ENCODE results near the gene KRT8.

KRT8 gene

DNA sequence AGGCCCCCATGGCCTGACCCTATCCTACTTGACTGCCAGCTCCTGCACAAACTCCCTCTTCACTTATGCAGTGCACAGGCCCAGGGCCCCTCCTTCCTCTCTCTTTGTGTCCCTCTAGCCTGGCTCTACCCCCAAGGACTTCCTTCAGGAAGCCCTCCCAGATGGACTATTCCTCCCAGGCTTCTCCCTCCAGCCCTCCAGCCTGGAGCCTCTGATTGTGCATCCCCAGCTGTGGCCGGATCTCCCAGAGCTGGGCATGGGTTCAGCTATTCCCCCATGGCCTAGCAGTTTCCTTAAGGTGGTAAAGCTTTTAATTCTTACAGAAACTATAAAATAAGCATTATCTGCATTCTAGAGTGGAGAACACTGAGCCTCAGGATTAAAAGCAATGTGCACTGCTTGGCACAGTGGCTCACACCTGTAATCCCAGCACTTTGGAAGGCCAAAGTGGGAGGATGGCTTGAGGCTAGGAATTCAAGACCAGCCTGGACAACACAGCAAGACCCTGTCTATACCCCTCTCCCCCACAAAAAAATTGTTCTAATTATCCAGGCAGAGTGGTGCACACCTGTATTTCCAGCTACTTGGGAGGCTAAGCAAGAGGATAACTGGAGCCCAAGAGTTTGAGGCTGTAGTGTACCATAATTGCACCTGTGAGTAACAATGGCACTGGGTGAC is 16.8 kb upstream of the KRT8 start:
- Histone ChIP-seq H3K9ac (ENCODE audit: low read length) (no peak overlapping the region), H3K4me3 (ENCODE audit: low read length) (no peak overlapping the region), H3K27ac (ENCODE audit: low read length) (no peak overlapping the region), H3K27me3 (ENCODE audit: control insufficient read depth, insufficient read depth, low read length) (no peaks in the 10 kb centered on the region), H3K36me3 (ENCODE audit: control insufficient read depth, low read depth, low read length) (no peaks in the 10 kb centered on the region), H3K4me1 (ENCODE audit: control insufficient read depth, low read depth, low read length) (peaks cover 3% of the 10 kb centered on the region), H3K9me3 (ENCODE audit: control insufficient read depth, low read depth, low read length) (no peaks in the 10 kb centered on the region)

DNA sequence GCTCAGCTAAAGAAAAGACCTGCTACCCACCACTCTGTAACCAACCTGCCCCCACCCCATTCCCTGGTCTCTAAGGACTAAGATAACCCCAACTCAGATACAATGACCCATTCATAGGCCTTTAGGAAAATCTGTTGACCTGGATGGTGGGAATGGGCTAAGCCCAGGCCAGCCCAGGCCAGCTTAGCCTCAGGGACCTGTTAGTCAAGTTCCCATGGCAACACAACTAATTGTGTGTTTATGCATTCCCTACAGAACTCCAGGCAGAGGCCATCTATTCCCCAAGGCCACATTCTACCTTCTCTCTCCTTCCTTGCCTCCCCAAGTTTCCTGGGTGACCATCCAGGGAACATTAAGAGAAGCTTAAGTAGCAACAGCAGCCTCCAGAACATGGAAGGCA is 16.1 kb upstream of the KRT8 start:
- no peaks in the 10 kb centered on the region for H3K27me3 ChIP-seq (ENCODE audit: control insufficient read depth, insufficient read depth, low read length)
- no peaks in the 10 kb centered on the region for H3K9me3 ChIP-seq (ENCODE audit: control insufficient read depth, low read depth, low read length)
- H3K36me3 ChIP-seq (ENCODE audit: control insufficient read depth, low read depth, low read length), result no peaks in the 10 kb centered on the region
- no peak overlapping the region for H3K4me3 ChIP-seq (ENCODE audit: low read length)
- H3K9ac ChIP-seq (ENCODE audit: low read length), result no peak overlapping the region
- peaks cover 3% of the 10 kb centered on the region for H3K4me1 ChIP-seq (ENCODE audit: control insufficient read depth, low read depth, low read length)
- H3K27ac ChIP-seq (ENCODE audit: low read length), result no peak overlapping the region

DNA sequence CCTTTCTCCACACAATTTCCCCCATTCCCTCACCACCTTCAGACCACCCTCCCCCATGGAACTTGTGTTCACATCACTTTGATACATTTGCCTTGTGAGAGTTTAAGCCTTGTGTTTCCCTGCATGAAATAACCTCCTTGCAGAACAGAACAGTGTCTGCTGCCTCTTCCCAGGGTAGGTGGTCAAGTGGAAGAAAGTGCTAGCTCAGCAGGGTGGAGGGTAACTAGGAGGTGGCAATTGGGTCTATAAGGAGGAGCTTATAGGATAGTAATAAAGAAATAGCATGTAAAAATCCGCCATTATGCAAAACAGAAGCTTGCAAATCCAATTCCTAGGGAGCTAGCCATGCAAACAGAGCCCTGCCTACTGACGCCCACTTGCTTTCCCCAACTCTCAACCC is 13.9 kb upstream of the KRT8 start:
- no peaks in the 10 kb centered on the region for H3K36me3 ChIP-seq (ENCODE audit: control insufficient read depth, low read depth, low read length)
- no peaks in the 10 kb centered on the region for H3K9me3 ChIP-seq (ENCODE audit: control insufficient read depth, low read depth, low read length)
- no peak overlapping the region for H3K27ac ChIP-seq (ENCODE audit: low read length)
- H3K4me3 ChIP-seq (ENCODE audit: low read length), result no peak overlapping the region
- no peaks in the 10 kb centered on the region for H3K27me3 ChIP-seq (ENCODE audit: control insufficient read depth, insufficient read depth, low read length)
- H3K9ac ChIP-seq (ENCODE audit: low read length), result no peak overlapping the region
- no peaks in the 10 kb centered on the region for H3K4me1 ChIP-seq (ENCODE audit: control insufficient read depth, low read depth, low read length)

DNA sequence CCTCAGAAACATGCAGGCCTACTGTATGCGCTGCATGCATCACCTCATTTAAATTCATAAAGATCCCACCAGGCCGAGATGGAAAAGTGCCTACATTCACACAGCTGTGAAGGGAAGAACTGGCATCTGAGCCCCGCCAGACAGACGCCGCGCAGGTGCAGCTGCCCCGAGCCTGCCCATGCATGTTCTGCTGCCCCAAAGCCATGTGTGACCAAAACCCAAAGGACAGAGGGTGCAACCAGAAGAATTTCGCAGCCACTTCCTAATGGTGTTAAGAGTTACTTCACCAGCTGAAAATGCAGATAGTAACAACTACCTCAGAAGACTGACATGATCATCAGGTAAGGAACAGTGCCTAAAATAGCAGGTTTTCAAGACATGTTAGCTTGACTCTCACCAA is 13.5 kb upstream of the KRT8 start:
- Histone ChIP-seq H3K4me3 (ENCODE audit: low read length) (no peak overlapping the region), H3K9ac (ENCODE audit: low read length) (no peak overlapping the region), H3K36me3 (ENCODE audit: control insufficient read depth, low read depth, low read length) (no peaks in the 10 kb centered on the region), H3K4me1 (ENCODE audit: control insufficient read depth, low read depth, low read length) (no peaks in the 10 kb centered on the region), H3K9me3 (ENCODE audit: control insufficient read depth, low read depth, low read length) (no peaks in the 10 kb centered on the region), H3K27ac (ENCODE audit: low read length) (no peak overlapping the region), H3K27me3 (ENCODE audit: control insufficient read depth, insufficient read depth, low read length) (no peaks in the 10 kb centered on the region)

DNA sequence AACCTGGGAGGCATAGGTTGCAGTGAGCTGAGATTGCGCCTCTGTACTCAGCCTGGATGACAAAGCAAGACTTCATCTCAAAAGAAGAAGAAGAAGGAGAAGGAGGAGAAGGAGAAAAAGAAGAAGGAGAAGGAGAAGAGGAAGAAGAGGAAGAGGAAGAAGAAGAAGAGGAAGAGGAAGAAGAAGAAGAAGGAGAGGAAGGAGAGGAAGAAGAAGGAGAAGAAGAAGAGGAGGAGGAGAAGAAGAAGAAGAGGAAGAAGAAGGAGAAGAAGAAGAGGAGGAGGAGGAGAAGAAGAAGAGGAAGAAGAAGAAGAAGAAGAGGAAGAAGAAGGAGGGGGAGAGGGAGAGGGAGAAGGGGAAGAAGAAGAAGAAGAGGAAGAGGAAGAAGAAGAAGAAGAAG is 12.9 kb upstream of the KRT8 start:
- no peak overlapping the region for H3K9ac ChIP-seq (ENCODE audit: low read length)
- no peaks in the 10 kb centered on the region for H3K9me3 ChIP-seq (ENCODE audit: control insufficient read depth, low read depth, low read length)

DNA sequence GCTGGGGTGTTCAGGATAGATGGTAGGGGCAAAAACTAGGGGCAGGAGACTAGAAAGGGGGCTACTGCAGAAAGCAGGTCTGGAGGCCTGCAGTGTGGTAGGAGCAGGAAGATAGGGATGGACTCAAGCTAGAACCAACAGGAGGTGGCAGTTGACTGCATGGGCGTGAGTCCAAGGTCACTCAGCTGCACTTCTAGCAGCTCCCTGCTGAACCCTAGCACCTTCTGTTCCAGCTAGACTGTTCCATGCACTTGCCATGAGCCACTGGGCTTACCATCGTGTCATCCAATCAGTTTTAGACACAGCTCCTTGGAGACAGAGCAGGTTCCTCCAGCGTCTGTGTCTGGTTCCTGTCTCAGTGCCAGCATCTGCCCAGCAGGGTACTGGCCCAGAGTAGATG is 11.3 kb upstream of the KRT8 start:
- Histone ChIP-seq H3K9me3 (ENCODE audit: control insufficient read depth, low read depth, low read length) (no peaks in the 10 kb centered on the region), H3K4me3 (ENCODE audit: low read length) (no peak overlapping the region), H3K27me3 (ENCODE audit: control insufficient read depth, insufficient read depth, low read length) (no peaks in the 10 kb centered on the region), H3K36me3 (ENCODE audit: control insufficient read depth, low read depth, low read length) (no peaks in the 10 kb centered on the region), H3K27ac (ENCODE audit: low read length) (no peak overlapping the region), H3K9ac (ENCODE audit: low read length) (no peak overlapping the region), H3K4me1 (ENCODE audit: control insufficient read depth, low read depth, low read length) (no peaks in the 10 kb centered on the region)

More for the DNA sequence above, 12.9 kb upstream of the KRT8 start:
- H3K4me3 ChIP-seq (ENCODE audit: low read length), result no peak overlapping the region
- no peaks in the 10 kb centered on the region for H3K27me3 ChIP-seq (ENCODE audit: control insufficient read depth, insufficient read depth, low read length)
- no peaks in the 10 kb centered on the region for H3K4me1 ChIP-seq (ENCODE audit: control insufficient read depth, low read depth, low read length)
- no peaks in the 10 kb centered on the region for H3K36me3 ChIP-seq (ENCODE audit: control insufficient read depth, low read depth, low read length)
- H3K27ac ChIP-seq (ENCODE audit: low read length), result no peak overlapping the region

DNA sequence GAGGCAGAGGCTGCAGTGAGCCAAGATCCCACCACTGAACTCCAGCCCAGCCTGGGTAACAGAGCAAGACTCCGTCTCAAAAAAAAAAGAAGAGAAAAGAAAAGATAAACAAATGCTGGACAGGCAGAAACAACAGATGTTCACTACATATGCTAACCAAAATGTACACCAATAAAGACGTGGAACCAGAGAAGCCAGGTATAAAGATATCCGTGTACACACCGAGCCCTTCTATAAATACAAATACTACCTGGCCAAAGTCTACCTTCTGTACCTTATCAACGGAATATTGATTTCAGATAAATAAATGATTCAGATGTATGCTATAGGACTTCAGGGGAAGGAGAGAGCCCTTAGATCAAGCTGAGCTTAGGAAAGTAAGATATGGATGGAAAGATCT is 10.8 kb upstream of the KRT8 start:
- no peak overlapping the region for H3K27ac ChIP-seq (ENCODE audit: low read length)
- no peaks in the 10 kb centered on the region for H3K27me3 ChIP-seq (ENCODE audit: control insufficient read depth, insufficient read depth, low read length)
- no peak overlapping the region for H3K4me3 ChIP-seq (ENCODE audit: low read length)
- H3K9me3 ChIP-seq (ENCODE audit: control insufficient read depth, low read depth, low read length), result no peaks in the 10 kb centered on the region
- H3K4me1 ChIP-seq (ENCODE audit: control insufficient read depth, low read depth, low read length), result peaks cover 1% of the 10 kb centered on the region
- H3K9ac ChIP-seq (ENCODE audit: low read length), result no peak overlapping the region
- H3K36me3 ChIP-seq (ENCODE audit: control insufficient read depth, low read depth, low read length), result no peaks in the 10 kb centered on the region

DNA sequence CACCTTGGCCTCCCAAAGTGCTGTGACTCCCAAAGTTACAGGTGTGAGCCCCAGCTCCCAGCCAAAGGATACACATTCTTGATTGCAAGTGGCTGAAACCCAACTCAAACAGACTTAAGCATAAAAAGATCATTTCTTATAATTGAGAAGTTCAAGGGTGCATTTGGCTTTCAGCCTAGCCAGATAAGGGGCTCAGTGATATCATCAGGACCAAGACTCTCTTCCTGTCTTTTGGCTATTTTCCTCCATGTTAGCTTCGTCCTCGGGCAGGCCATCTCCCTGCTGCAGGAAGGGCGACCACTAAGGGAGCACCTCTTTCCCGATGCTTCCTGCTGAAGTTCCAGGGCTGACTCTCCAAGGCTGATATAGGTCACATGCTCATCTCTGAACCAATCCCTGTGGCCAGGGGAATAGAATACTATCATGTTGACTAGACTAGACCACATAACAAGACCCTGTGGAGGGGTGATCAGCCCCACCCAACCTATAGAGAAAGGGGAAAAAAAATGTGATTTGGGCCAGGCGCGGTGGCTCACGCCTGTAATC is 9.8 kb upstream of the KRT8 start:
- H3K9ac ChIP-seq (ENCODE audit: low read length), result no peak overlapping the region
- H3K4me1 ChIP-seq (ENCODE audit: control insufficient read depth, low read depth, low read length), result peaks cover 10% of the 10 kb centered on the region
- no peaks in the 10 kb centered on the region for H3K27me3 ChIP-seq (ENCODE audit: control insufficient read depth, insufficient read depth, low read length)
- H3K36me3 ChIP-seq (ENCODE audit: control insufficient read depth, low read depth, low read length), result no peaks in the 10 kb centered on the region
- no peak overlapping the region for H3K4me3 ChIP-seq (ENCODE audit: low read length)
- H3K27ac ChIP-seq (ENCODE audit: low read length), result no peak overlapping the region
- no peaks in the 10 kb centered on the region for H3K9me3 ChIP-seq (ENCODE audit: control insufficient read depth, low read depth, low read length)

DNA sequence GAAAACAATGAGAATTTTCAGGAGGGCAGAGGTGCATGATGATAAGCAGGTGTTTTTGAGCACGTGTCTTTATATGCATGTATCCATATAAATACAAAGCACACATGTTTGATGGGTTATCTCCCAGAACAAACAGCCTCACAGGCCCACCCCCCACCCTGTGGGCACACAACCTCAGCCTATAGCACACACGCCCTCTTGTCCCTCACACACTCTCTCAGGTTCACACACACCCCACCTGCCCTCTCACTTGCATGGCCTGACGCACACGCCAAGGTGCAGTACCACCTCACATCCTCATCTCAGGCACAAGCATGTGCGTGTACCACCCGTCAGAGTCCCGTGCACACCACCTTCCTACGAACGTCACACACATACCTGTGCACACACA is 8.6 kb upstream of the KRT8 start:
- H3K9ac ChIP-seq (ENCODE audit: low read length), result no peak overlapping the region
- H3K27ac ChIP-seq (ENCODE audit: low read length), result no peak overlapping the region
- H3K9me3 ChIP-seq (ENCODE audit: control insufficient read depth, low read depth, low read length), result no peaks in the 10 kb centered on the region
- no peak overlapping the region for H3K4me3 ChIP-seq (ENCODE audit: low read length)
- no peaks in the 10 kb centered on the region for H3K36me3 ChIP-seq (ENCODE audit: control insufficient read depth, low read depth, low read length)
- H3K27me3 ChIP-seq (ENCODE audit: control insufficient read depth, insufficient read depth, low read length), result no peaks in the 10 kb centered on the region
- peaks cover 19% of the 10 kb centered on the region for H3K4me1 ChIP-seq (ENCODE audit: control insufficient read depth, low read depth, low read length)

DNA sequence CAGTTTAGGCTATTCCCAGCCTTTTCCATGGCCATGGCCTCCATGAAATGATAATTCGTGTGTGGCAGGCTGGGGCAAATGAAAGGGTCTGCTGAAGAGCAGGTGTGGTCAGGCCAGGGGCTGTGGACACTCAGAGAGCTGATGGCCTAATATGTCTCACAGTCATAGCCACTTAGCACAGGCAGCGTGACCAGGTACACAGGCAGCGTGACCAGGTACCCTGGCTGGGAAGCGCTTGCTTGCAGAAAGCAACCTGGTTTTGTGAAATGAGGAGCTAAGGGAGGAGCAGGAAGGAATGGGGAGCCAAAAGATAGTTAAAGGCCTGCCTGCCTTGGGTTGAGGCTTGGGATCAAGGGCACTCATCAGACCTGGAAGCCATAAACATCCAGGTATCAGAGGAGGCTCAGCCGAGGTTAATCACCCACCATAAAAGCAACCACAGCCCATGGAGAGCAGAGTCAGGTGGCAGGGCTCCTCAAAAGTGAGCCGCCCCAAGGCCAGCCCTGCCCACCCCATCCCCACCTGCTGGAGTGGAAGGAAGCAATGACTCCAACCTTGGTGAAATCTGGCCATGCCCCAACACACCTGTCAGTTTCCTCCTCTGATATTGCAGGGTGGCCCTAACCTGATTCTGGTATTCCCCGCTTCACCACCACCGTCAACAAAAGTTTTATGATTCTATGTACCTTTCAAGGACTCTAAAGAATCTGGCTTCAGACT is 8.0 kb upstream of the KRT8 start:
- Histone ChIP-seq H3K4me1 (ENCODE audit: control insufficient read depth, low read depth, low read length) (peaks cover 24% of the 10 kb centered on the region), H3K4me3 (ENCODE audit: low read length) (no peak overlapping the region), H3K27me3 (ENCODE audit: control insufficient read depth, insufficient read depth, low read length) (no peaks in the 10 kb centered on the region), H3K9ac (ENCODE audit: low read length) (no peak overlapping the region), H3K27ac (ENCODE audit: low read length) (no peak overlapping the region), H3K36me3 (ENCODE audit: control insufficient read depth, low read depth, low read length) (no peaks in the 10 kb centered on the region), H3K9me3 (ENCODE audit: control insufficient read depth, low read depth, low read length) (no peaks in the 10 kb centered on the region)

DNA sequence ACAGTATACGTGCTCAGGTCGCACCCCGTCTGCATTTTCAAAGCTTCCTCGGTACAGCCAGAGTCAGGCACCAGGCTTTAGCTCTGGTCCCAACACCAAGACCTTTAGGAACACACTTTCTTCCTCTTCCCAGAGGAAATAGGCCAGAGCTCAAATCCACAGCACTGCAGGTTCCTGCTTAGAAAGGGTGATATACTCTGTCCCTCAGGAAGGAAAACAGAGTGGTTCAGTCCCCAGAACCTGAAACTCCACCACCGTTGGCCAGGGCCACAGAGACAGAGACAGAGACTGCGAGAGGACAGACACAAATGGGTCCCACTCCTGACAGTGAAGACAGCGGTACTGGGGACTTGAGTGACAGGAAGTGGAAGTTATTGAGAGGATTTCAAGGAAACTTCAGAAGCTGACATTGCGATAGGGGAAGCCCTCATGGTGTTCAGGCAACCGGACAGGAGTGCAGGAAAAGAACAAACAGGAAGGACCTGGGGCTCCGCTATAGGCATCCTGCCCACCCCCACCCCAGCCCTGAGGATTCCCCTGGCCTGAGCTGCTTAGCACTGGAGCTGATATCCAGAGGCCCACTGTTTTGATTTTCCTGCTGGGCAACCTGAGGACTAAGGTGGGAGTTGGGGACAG is 5.5 kb upstream of the KRT8 start:
- Histone ChIP-seq H3K27ac (ENCODE audit: low read length) (no peak overlapping the region), H3K9me3 (ENCODE audit: control insufficient read depth, low read depth, low read length) (no peaks in the 10 kb centered on the region), H3K9ac (ENCODE audit: low read length) (no peak overlapping the region), H3K4me3 (ENCODE audit: low read length) (no peak overlapping the region), H3K36me3 (ENCODE audit: control insufficient read depth, low read depth, low read length) (no peaks in the 10 kb centered on the region), H3K4me1 (ENCODE audit: control insufficient read depth, low read depth, low read length) (peaks cover 40% of the 10 kb centered on the region), H3K27me3 (ENCODE audit: control insufficient read depth, insufficient read depth, low read length) (no peaks in the 10 kb centered on the region)

Data from iPS-18a (cell line).